DMS114 treated with DMSO at 0.1 percent for 48 hours (cell line): ENCODE measurements around the gene BCR.
"Not testable (repeated sequence)": the region's sequence is repeated elsewhere in the genome, so short reads cannot be mapped to it uniquely, and the experiment has no call there.

ENCODE experiments used
- DNase-seq: peaks from one replicate; lab custom pipeline; 2025; ENCODE audit not compliant: unreplicated experiment; lab: John Stamatoyannopoulos, UW

The BCR gene

DNA sequence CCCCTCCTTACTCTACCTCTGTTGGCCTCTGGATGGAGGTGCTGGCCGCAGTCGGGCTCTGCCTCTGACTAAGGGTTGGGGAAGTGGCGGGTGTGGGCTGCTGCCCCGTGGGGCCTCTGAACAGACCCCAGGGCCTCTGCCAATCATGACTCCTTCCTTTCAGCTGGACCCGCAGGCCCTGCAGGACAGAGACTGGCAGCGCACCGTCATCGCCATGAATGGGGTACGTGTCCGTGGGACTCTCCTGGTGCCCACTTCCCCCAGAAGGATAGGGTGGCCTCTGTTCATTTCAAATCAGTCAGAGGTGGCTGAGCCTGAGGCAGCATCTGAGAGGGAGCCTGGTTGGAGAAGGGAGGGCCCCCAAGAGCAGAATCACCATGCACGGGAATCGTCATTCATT is 129.0 kb downstream of the BCR start:
- not testable (repeated sequence) for DNase-seq

DNA sequence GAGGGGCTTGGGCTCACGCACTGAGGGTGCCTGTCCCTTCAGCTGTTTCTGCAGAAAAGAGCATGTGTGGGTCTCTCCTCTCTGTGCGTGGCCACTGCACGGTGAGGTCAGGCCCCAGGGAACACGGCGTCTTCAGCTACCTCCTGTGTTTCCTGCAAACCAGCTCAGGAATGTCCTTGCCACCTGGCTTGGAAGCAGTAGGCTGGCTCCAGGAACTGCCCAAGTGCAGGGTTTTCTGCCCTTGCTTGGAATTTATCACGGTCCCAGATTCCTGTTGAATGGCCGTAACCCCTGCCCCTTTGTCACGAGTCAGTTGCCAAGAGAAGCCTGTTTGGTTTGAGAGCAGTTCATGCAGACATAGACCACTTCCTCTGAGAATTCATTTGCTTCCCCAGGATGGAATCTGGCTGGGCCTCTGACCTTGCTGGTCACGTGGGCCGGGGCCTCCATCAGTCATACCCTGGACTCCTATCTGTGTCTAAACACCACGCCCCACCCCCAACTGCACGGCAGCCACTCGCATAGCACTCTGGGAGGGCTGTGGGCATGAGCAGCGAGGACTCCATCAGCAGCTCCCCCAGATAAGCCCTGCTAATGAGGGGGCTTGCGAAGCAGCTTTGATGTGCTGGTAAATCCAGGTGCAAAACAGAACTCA is 130.3 kb downstream of the BCR start:
- DNase-seq, result not testable (repeated sequence)

GRCh38 chr22:23311635-23312420 is 131.5 kb downstream of the BCR start:
- DNase-seq, result not testable (repeated sequence)

DNA sequence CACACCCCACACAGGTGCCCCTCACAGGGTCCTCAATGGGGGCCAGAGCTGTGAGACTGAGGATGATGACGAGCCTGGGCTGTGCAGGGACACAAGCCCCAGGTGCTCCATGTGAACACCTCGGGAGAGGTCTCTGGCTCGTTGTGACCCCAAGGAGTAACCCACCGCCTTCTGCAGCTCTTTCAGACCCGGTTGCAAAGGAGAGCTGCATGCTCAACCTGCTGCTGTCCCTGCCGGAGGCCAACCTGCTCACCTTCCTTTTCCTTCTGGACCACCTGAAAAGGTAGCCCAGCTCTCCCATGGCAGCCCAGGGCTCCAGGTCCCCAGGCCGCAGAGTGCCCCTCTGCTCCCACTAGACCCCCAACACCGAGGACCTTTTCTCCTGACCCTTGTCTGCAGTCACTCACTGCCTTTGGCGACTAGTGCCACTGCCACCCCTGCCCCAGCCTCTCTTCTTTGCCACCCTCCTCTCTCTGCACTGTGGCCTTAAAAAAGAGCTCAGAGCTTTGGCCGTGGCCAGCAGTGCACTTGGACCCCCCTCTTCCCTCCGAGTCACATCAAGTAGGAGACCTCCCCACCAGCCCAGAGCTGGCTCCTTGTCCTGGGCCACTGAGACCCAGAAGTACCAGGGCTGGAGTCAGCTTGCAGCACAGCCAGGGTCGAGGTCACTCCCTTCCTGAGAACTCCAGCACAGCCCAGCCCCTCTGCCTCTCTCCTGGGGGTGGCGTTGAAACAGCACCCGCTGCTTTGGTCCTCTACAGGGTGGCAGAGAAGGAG is 133.7 kb downstream of the BCR start:
- no peak for DNase-seq

DNA sequence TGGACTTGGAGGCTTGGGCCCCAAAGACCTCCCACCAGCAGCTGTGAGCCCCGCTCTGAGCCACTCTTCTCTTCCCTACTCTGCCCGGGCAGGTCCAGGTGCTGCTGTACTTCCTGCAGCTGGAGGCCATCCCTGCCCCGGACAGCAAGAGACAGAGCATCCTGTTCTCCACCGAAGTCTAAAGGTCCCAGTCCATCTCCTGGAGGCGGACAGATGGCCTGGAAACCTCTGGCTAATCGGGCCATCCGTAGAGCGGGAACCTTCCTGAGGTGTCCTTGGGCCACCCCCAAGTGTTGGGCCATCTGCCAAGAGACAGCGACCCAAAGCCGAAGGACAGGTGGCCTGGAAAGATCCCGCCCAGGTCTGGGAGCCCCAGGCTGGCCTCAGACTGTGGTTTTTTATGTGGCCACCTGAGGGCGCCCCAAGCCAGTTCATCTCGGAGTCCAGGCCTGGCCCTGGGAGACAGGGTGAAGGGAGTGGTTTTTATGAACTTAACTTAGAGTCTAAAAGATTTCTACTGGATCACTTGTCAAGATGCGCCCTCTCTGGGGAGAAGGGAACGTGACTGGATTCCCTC is 135.1 kb downstream of the BCR start:
- peak; percentile 41 for DNase-seq

DNA sequence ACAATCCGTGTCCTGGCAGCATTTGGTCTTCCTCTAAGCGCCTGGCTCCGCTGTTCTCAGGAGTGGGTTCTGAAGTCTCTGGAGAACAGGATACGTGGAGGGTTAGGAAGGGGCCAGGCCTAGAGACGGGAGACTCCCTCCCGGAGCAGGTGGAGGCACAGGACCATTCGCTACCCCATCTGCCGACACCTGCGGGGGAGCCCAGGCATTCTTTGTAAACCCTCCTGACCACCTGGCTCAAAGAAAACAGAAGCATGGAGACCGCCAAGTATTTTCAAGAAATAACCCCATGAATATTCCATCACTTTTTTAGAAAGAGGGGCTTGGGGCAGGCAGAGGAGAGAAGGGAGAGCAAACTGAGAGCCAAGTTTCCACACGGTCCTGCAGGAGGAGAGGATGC is 136.3 kb downstream of the BCR start:
- DNase-seq, result not testable (repeated sequence)

GRCh38 chr22:23318316-23318715 is 138.0 kb downstream of the BCR start:
- not testable (repeated sequence) for DNase-seq

- not testable (repeated sequence) for DNase-seq
Observed at GRCh38 chr22:23322497-23323080, 142.3 kb downstream of the BCR start.

- DNase-seq, result not testable (repeated sequence)
Observed at GRCh38 chr22:23323960-23324688, 143.8 kb downstream of the BCR start.

DNA sequence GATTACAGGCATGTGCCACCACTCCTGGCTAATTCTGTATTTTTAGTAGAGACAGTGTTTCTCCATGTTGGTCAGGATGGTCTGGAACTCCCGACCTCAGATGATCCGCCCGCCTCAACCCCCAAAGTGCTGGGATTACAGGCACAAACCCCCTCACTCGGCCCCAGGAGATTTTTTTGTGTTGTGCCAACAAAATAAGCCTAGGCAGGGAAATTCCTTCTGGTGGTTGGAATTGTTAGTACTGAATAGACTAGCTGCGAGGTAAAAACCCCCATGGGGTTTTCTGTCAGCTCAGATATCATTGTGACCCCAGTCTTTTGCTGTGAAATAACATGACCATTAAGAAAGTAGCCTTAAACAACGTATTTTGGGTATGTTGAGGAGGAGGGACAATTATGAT is 144.9 kb downstream of the BCR start:
- DNase-seq, result no peak

DNA sequence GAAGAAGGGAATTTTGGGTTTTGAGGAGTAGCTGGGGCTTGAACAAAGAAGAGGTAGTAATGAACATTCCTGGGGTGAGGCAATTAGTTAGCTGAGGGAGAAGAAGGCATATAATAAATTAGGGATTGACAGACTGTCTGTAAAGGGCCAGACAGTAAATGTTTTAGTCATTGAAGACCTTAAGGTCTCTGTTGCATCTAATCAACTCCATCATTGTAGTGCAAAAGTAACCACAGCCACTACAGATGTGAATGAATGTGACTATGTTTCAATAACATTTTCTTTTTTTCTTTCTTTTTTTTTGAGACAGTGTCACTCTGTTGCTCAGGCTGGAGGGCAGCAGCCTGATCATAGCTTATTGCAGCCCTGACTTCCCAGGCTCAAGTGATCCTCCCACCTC is 153.5 kb downstream of the BCR start:
- DNase-seq, result not testable (repeated sequence)

DNA sequence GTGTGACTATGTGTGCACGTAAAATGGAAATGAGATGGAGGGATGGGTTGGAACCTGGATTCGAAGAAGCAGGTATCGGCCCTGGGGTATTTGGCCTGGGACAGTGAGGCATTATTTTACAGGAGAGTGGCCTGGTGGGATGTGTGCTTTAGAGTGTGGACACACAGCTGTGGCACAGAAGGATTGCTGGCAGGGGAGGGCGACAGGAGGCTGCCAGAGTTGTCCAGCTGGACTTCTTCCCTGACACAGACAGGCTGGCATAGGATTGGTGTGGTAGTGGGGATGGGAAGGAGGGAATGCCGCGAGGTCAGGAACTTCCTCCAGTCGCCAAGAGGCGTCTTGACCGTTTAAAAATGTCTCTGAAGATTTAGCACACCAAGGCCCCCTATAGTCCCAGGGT is 157.4 kb downstream of the BCR start:
- DNase-seq, result not testable (repeated sequence)

DNA sequence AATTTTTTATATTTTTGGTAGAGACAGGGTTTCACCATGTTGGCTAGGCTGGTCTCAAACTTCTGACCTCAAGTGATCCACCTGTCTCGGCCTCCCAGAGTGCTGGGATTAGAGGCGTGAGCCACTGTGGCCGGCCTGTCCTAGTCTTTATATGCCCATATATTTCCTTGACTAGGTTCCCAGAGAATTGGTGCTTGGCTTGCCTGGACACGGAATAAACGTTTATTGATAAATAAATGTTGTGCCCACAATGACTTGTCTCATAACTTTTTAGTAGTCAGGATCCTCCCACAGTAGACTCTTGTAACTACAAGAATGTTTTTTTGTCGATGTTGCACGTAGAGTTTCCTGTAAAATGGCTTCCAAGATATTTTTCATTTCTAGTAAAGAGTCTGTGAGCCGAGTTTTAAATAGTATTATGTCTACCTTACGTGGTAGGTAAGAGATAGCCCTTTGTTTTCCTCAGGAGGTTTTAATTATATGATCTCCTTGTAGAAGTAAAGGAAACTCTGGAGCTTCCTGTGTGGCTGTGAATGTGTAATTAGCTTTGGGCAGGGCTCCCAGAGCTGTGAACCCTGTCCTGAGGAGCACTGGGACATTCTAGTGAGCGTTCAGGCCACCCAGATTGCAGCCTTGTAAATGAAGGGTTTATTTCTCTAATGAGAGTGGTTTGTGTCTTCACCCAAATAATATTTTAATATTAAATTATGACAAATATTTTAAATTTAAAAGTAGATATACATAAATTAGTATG is 161.8 kb downstream of the BCR start:
- DNase-seq, result not testable (repeated sequence)

DNA sequence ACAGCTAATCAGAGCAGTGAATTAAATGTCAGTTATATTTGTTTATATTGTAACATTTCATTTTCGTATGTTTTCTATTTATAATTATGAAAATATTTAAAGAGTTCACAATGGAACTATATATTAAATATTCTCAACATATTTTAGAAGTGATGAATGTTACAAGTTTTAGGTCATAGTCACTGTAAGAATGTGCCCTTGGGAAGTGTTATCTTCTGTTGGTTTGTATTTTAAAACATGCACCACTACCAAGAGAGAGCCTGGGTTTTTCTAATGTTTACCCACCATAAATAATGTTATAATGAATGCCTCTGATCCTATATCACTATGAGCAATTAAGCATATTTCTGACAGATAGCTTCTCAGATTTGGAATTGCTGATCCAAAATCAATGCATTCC is 171.0 kb downstream of the BCR start:
- DNase-seq, result no peak

- DNase-seq, result no peak
Observed at GRCh38 chr22:23353004-23353403, 172.7 kb downstream of the BCR start.

DNA sequence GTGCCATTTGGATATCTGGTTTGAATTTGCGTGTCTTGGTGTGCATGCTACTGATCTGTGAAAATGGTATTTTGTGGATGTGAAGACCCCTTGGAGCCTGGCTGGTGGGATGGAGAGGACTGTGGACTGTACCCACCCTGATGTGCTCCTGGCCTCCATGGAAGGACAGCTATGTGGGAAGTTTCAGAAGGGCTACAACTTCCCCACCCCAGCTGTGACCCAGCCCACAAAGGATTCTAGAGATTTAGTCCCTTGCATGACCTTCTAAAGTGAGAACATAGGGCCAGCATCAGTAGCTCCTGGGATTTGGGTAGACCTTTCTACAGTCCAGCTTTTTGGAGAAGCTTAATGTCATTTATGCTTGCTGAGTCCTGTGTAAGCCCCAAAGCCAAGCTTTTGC is 173.4 kb downstream of the BCR start:
- no peak for DNase-seq

GRCh38 chr22:23356094-23356493 is 175.8 kb downstream of the BCR start:
- no peak for DNase-seq

GRCh38 chr22:23357053-23357452 is 176.7 kb downstream of the BCR start:
- DNase-seq, result no peak

GRCh38 chr22:23359583-23360123 is 179.3 kb downstream of the BCR start:
- DNase-seq, result no peak
